Epithelial cell of prostate (primary cell): Measurements from ENCODE around the gene MTG2.

Source experiments
- DNase-seq: peaks from one replicate; pipeline ENCODE4 v3.0.0-alpha.2; 2011; ENCODE audit warnings: low read depth, low spot score
- H3K27ac ChIP-seq: fragments of 450-650 bp; 2 replicates; pipeline ENCODE4 v1.5.1; 2017; ENCODE audit warnings: mild to moderate bottlenecking

MTG2 gene

GRCh38 chr20:62216636-62217566 is 34.1 kb downstream of the MTG2 start:
- DNase-seq = no peak
- no peak overlapping the region for H3K27ac ChIP-seq

DNA sequence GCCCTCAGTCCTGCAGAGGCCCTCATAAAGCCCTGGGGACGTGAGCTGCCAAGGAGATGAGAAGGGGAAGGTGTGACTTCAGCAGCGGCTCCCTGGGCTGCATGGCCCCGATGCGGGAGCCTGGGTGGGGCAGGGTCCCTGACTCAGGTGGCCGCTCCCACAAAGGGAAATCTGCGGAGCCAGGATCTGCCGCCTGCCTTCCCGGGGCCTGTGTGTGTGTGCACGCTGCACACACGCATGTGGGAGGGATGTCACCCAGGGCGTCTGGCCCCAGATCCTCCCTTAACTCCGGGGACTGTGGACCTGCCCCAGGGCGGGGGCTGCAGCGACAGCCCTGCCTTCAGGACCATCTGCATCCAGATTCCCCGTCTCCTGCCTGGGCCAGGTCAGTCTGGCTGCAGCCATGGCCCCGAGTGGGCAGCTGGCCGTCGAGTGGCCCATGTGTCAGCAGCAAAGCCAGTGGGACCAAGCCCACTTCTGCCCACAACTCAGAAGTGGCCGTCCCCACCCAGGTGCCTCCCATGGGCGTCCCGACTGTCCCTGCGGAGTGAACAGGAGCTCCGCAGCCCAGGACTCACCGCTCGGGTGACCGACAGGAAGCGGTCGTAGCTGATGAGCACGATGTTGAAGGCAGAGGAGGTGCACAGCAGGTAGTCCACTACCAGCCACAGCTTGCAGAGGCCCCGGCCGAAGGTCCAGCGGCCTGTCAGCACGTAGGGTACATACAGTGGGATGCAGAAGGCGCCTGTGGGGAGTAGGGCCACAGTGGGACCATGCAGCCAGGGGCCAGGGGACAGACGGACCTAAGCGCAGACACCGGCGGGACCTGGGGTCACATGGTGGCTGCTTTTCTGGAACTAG is 35.3 kb downstream of the MTG2 start:
- no peak for DNase-seq
- H3K27ac ChIP-seq = no peak overlapping the region

- no peak overlapping the region for H3K27ac ChIP-seq
- no peak for DNase-seq
Observed at GRCh38 chr20:62219101-62219991, 36.5 kb downstream of the MTG2 start.

DNA sequence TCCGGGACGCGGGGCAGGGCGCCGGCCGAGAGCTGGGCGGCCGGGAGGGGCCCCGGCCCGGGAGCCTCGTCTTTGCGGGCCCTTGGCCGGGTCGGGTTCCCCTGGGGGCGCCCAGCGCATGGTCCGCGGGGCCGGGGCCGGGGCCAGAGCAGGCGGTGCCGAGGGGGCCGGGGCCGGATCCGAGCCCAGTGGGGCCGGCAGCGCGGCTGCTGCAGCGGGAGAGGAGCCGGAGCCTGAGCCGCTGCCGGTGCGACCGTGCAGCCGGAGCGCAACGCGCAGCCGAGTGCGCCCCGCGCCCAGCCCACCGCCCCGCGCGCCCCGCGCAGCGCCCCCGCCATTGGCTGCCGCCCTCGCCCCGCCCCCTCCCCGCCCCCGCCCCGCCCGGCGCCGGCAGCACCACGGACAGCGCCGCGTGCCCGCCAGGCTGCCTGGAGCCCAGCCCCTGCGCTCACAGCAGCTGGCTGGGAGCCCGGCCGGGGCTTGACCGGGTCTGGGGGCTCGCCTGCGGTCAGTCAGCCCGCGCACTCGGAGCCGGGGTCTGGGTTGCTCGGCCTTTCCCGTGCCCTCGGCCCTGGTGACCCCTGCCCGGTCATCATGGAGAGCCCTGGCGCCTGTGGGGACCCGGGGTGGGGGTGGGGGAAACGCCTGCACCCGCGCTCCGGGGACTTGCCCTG is 37.3 kb downstream of the MTG2 start, which contains the start of gene HRH3:
TSS of gene HRH3 (minus strand) at position 287 of the 674 bp plus-strand sequence. CDS start 308 bp downstream, outside the sequence.
- DNase-seq = no peak
- no peak within 1 kb of the TSS for H3K27ac ChIP-seq

GRCh38 chr20:62220666-62221568 is 38.1 kb downstream of the MTG2 start:
- no peak overlapping the region for H3K27ac ChIP-seq
- no peak for DNase-seq

- DNase-seq = no peak
Observed at GRCh38 chr20:62222266-62222850, 39.5 kb downstream of the MTG2 start.

GRCh38 chr20:62222972-62223371 is 40.1 kb downstream of the MTG2 start:
- no peak for DNase-seq
- no peak overlapping the region for H3K27ac ChIP-seq

More at GRCh38 chr20:62222266-62222850, 39.5 kb downstream of the MTG2 start:
- H3K27ac ChIP-seq = no peak overlapping the region

- H3K27ac ChIP-seq = no peak overlapping the region
- no peak for DNase-seq
Observed at GRCh38 chr20:62223571-62223970, 40.7 kb downstream of the MTG2 start.

GRCh38 chr20:62224113-62224855 is 41.5 kb downstream of the MTG2 start:
- no peak for DNase-seq
- no peak overlapping the region for H3K27ac ChIP-seq

DNA sequence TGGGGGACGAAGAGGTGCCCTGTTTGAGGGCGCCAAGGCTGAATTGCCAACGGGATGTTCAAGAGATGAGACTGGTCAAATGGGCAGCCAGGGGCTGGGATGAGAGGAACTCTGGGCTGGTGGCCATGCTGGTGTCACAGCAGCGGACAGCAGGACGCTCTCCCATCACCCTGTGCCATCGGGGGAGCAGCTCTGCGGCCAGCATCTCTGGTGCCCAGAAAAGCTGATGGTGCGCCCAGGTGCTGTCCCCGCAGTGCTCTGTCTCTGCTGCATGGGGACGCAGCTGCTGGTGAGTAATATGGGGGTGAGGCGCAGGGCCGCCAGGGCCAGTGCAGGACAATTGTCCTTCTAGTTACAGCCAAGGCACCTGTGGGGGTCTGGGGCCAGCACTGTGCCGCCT is 42.2 kb downstream of the MTG2 start:
- no peak for DNase-seq
- no peak overlapping the region for H3K27ac ChIP-seq

DNA sequence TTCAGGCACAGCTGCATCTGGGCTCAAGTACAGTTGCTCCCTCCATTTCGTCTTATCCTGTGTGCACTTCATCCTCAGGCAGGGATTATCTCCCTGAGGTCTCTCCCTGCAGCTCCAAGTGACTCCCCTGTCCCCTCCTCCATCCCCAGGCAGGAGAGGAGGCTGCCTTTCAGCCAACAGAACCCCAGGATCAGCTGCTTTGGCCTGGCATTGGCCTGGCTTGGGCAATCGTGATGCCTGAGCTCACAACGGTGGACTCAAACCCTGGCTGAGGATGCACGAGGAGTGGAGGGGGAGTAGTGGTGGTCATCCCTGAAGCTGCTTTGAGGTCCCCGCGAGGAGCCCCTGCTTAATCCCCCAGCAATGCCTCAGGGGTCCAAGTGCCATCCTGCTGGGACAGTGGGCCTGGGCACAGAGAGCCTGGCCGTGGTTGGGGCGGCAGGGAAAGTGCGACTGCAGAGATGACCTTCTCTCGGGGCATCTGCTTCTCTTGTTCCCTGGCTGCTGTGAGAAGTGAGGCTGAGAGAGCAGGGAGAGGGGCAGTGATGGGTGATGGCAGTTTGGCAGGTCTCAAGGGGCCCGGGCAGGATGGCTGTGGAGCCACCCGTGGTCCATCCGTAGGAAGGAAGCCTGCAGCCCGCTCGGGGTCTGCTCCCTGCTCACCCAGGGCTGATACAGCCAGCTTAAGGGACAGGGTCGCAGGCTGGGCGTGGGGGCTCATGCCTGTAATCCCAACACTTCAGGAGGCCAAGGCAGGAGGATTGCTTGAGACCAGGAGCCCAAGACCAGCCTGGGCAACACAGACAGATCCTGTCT is 43.2 kb downstream of the MTG2 start:
- DNase-seq = no peak
- H3K27ac ChIP-seq = no peak overlapping the region

DNA sequence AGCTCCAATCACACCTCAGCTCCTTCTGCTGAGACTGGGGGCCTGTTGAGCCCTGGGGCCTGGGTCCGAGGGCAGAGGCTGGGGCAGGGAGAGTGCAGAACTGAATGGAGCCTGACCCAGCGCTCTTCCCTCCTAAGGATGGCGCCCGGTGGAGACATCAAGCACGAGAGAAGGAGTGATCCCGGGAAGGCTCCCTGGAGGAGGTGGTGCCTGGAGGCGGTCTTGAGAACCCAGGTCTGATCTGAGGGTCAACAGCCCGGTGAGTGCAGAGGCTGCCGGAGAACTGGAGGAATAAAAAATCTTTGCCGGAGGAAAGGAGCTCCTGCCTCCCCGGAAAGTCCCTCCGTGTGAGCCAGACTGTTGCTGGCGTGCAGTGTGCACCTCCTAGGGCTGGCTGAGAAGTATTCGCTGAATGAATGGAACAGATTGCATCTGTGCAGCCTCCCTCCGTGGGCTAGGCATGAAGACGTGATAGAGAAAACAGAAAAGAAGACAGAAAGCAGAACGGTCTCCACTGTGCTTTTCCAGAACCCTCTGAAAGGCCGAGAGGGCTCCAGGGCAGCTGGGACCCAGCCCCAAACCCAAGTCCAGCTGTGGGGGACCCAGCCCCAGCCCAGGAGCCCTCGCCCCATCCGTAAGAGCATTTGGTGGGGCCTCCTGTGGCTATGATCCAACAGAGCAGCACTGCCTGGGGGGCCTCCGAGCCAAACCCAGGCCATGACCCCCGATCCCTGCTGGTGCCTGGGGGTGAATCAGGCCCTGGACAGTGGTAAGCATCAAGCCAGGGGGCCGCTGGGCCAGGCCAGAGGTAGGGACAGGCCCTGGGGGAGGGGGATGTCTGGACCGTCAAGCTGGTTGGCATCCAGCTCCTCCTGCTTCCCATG is 44.1 kb downstream of the MTG2 start:
- no peak for DNase-seq
- H3K27ac ChIP-seq = no peak overlapping the region

- DNase-seq = no peak
- H3K27ac ChIP-seq = no peak overlapping the region
Observed at GRCh38 chr20:62227591-62227976, 44.8 kb downstream of the MTG2 start.

- DNase-seq = no peak
Observed at GRCh38 chr20:62227977-62228958, 45.4 kb downstream of the MTG2 start.

More at GRCh38 chr20:62227977-62228958, 45.4 kb downstream of the MTG2 start:
- no peak overlapping the region for H3K27ac ChIP-seq
